Lower leg skin (tissue), 3 donors: ENCODE data around the gene OSGEP.

Source experiments
- POLR2A ChIP-seq, 2 donors: fragments of 450-650 bp; IDR thresholded peaks; one replicate each; pipeline ENCODE4 v1.6.1; 2016 to 2017; ENCODE audit warnings: antibody characterized with exemption in 2 of 2, mild to moderate bottlenecking in 1 of 2, moderate library complexity in 1 of 2
- TF ChIP-seq, protein P1 (sequence below), 3 donors: fragments of 450-650 bp; IDR thresholded peaks; one replicate each; pipeline ENCODE4 v1.5.1; 2016; ENCODE audit warnings: antibody characterized with exemption in 3 of 3, mild to moderate bottlenecking in 3 of 3, moderate library complexity in 2 of 3

DNA sequence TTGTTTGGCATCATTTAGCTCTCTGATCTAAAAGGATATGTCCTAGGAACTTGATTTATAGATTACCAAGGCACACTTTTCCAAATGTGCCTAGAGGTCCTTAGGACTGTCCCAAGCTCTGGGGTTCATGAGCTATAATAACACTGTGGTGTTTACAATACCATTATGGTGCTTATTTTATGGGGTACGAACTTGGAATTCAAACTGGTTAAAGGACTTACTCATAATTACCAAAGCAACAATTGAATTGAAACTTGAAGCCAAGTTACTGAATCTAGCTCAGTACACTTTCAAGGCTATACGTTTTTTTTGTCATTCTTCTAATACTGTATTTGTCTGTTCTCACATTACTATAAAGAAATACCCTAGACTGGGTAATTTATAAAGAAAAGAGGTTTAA lies 31.7 kb downstream of the OSGEP start:
- TF ChIP-seq, protein P1, sequence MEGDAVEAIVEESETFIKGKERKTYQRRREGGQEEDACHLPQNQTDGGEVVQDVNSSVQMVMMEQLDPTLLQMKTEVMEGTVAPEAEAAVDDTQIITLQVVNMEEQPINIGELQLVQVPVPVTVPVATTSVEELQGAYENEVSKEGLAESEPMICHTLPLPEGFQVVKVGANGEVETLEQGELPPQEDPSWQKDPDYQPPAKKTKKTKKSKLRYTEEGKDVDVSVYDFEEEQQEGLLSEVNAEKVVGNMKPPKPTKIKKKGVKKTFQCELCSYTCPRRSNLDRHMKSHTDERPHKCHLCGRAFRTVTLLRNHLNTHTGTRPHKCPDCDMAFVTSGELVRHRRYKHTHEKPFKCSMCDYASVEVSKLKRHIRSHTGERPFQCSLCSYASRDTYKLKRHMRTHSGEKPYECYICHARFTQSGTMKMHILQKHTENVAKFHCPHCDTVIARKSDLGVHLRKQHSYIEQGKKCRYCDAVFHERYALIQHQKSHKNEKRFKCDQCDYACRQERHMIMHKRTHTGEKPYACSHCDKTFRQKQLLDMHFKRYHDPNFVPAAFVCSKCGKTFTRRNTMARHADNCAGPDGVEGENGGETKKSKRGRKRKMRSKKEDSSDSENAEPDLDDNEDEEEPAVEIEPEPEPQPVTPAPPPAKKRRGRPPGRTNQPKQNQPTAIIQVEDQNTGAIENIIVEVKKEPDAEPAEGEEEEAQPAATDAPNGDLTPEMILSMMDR (IDR thresholded peaks at IDR 0.05), result no peak
- no peak for TF ChIP-seq POLR2A (IDR thresholded peaks at IDR 0.05)
